ENCODE measurements around the gene AGBL1.

GRCh38 chr15:86664581-86664980, 584.9 kb downstream of the AGBL1 start:
- TF ChIP-seq MAFK (IDR thresholded peaks at IDR 0.05; ENCODE audit: partially characterized antibody) (no peak), CTCF (IDR thresholded peaks at IDR 0.05) (no peak), CHD4 (IDR thresholded peaks at IDR 0.05; ENCODE audit: borderline replicate concordance) (no peak), CEBPB (IDR thresholded peaks at IDR 0.05) (no peak)

Data from A549 (cell line).